ENCODE data around the gene PTPRE.

Gene PTPRE

DNA sequence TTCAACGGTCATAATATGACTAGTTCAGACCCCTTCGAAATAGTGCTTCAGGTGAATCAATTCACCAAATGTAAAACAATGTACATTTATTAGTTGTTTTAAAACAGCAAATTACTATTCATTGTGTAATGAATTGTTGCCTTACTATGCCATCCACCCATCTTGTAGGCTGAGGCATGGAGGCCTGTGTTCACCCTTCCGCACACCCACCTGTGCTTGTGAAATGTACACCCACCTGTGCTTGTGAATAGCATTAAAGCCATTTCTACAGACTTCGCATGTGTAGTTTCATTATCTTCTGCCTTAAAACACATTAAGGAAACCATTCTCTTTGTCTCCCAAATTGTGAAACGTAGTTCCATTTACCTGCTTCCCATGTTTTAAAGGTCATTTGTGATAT lies 31.0 kb upstream of the PTPRE start:
- H3K4me3 ChIP-seq (ENCODE audit: low read depth, low read length), result no peak overlapping the region
- TF ChIP-seq, protein P1, sequence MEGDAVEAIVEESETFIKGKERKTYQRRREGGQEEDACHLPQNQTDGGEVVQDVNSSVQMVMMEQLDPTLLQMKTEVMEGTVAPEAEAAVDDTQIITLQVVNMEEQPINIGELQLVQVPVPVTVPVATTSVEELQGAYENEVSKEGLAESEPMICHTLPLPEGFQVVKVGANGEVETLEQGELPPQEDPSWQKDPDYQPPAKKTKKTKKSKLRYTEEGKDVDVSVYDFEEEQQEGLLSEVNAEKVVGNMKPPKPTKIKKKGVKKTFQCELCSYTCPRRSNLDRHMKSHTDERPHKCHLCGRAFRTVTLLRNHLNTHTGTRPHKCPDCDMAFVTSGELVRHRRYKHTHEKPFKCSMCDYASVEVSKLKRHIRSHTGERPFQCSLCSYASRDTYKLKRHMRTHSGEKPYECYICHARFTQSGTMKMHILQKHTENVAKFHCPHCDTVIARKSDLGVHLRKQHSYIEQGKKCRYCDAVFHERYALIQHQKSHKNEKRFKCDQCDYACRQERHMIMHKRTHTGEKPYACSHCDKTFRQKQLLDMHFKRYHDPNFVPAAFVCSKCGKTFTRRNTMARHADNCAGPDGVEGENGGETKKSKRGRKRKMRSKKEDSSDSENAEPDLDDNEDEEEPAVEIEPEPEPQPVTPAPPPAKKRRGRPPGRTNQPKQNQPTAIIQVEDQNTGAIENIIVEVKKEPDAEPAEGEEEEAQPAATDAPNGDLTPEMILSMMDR (IDR thresholded peaks at IDR 0.05; ENCODE audit: low read depth, low read length), result no peak
- no peak for DNase-seq (ENCODE audit: low read depth, low spot score)
- in situ Hi-C loops (cut with HindIII; ENCODE audit: low sequenced_read_pairs), result no loop called here

DNA sequence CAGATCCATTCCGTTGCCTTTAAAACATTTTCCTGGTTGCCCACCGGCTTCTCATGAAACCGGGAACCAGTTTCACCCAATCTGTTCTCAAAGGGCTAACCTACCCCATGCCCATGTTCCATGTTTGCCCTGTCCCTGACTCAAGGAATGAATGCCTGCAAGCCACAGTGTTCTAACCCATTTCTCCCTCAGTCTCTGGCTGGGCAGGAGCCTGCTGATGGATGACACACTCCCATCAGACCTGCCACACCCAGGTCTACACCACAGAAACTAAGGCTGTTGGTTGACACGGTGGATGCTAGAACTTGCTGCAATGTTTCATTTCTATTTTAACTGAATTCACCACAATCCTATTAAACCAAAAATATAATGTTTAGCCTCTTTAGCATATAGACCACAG lies 29.8 kb upstream of the PTPRE start:
- DNase-seq (ENCODE audit: low read depth, low spot score), result no peak
- no peak overlapping the region for H3K4me3 ChIP-seq (ENCODE audit: low read depth, low read length)
- TF ChIP-seq, protein P1 (IDR thresholded peaks at IDR 0.05; ENCODE audit: low read depth, low read length), result no peak
- in situ Hi-C loops (cut with HindIII; ENCODE audit: low sequenced_read_pairs), result no loop called here

DNA sequence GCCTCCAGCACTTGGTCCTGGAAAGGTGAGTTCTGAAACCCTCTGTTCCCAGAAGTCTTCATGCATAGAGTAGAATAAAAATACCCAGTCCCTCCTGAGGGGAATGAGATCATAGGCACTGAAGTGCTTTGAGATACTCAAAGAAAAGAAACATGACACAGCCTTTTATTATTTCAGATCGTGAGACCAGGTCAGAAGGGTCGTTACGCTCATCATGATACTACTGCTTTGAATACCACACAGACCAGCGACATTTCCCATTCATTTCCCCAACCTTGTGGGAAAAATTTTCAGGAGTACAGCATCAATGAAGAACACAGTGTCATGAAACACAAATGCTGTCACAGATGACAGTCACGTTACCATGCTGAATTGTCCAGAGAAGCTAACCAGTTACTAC lies 29.2 kb upstream of the PTPRE start:
- TF ChIP-seq, protein P1 (IDR thresholded peaks at IDR 0.05; ENCODE audit: low read depth, low read length), result no peak
- in situ Hi-C loops (cut with HindIII; ENCODE audit: low sequenced_read_pairs), result no loop called here
- no peak overlapping the region for H3K4me3 ChIP-seq (ENCODE audit: low read depth, low read length)
- DNase-seq (ENCODE audit: low read depth, low spot score), result no peak

DNA sequence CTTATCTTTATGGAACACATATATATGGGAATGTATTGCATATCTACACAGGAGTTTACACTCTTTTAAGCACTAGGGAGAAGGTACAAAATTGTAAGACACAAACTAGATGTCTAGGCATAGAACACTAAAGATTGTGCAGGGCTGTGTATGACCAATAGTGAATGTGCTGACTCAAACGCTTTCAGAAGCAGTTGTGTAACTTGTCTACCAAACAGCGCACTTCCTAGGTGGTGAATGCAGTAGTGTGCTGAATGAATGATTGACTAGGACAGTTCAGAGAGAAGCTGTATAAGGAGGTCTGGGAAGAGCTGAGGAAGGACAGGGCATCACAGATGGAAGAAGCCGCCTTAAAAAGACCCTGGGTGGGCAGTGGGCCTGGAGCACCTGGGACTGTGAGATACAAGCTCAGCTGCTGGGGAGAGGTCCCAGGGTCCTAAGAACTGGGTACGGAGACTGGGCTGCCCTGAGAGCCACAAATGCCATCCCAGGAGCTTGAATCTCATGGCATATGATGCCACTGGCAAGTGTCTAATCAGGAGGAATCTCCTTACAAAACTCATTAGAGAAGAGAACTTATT lies 28.3 kb upstream of the PTPRE start:
- no peak for DNase-seq (ENCODE audit: low read depth, low spot score)
- H3K4me3 ChIP-seq (ENCODE audit: low read depth, low read length), result no peak overlapping the region
- in situ Hi-C loops (cut with HindIII; ENCODE audit: low sequenced_read_pairs), result no loop called here
- TF ChIP-seq, protein P1 (IDR thresholded peaks at IDR 0.05; ENCODE audit: low read depth, low read length), result no peak

DNA sequence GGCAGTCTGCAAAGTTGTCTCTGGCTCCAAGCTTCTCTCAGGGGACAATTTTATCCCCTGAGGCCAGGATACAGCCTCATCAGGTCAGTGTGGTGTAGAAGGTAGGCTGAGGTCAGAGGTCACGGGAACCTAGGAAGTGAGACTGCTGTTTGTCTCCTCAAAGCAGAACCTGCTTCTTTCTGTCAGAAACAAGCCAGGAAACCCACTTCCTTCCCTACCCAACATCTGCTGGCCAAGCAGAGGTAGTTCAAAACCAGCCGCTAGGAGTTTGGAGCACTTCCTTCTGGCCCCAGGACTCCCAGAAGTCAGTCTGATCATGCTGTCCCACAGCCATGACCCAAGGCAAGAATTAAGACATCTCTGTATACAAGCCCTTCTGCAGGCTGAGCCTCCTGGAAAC lies 26.3 kb upstream of the PTPRE start:
- no peak for DNase-seq (ENCODE audit: low read depth, low spot score)
- H3K4me3 ChIP-seq (ENCODE audit: low read depth, low read length), result no peak overlapping the region
- in situ Hi-C loops (cut with HindIII; ENCODE audit: low sequenced_read_pairs), result no loop called here
- TF ChIP-seq, protein P1 (IDR thresholded peaks at IDR 0.05; ENCODE audit: low read depth, low read length), result no peak

DNA sequence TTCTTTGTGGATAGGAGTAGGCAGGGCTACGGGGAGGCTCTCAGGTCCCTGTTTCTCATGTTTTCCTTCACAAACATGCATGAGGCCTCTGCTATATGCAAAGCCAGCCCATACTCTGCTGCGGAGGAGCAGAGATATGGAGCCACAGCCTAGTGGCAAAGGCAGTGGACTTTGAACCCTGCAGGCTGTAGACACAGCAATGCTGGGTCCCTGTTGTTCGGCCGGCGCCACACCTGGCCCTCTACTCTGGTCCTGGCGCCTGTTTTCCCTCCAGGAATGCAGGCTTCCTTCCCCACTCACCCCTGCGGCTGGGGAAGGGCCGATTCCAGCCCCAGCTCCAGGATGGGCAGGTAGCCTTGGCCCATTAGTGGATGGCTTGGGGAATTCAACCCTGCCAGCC lies 25.6 kb upstream of the PTPRE start:
- DNase-seq (ENCODE audit: low read depth, low spot score), result no peak
- TF ChIP-seq, protein P1 (IDR thresholded peaks at IDR 0.05; ENCODE audit: low read depth, low read length), result no peak
- no peak overlapping the region for H3K4me3 ChIP-seq (ENCODE audit: low read depth, low read length)
- in situ Hi-C loops (cut with HindIII; ENCODE audit: low sequenced_read_pairs), result no loop called here

DNA sequence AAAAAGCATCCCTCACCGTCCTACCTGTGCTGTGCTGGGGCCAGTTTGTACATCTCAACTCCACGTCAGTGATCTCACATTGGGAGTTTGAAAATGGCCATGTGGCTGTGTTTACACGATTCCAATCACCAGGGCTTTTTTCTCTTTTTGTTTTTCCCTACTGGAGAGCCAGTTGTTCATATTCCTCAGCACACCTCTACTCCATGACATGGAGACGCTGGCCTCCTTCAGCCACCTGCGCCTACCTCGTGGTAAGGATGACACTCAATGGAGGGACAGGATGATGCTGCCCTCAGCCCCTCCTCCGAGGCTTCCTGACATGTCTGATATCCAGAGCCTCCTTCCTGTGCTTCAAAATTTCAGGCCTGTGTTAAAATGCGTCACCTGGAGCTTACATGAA lies 24.5 kb upstream of the PTPRE start:
- no peak overlapping the region for H3K4me3 ChIP-seq (ENCODE audit: low read depth, low read length)
- TF ChIP-seq, protein P1 (IDR thresholded peaks at IDR 0.05; ENCODE audit: low read depth, low read length), result no peak
- DNase-seq (ENCODE audit: low read depth, low spot score), result no peak
- in situ Hi-C loops (cut with HindIII; ENCODE audit: low sequenced_read_pairs), result no loop called here
